Body of pancreas (tissue), 4 donors: Measurements from ENCODE around the gene MGAT5.

Experiments
- CTCF ChIP-seq, 7 experiments: fragments of 450-650 bp in 4 of 7; fragments of 200-600 bp in 3 of 7; sonication (generic) in 3 of 7; IDR thresholded peaks; one replicate each; pipeline ENCODE4 v1.5.1; 2016 to 2019; ENCODE audit warnings: antibody characterized with exemption in 7 of 7
- POLR2A ChIP-seq, 3 donors: fragments of 450-650 bp; IDR thresholded peaks; one replicate each; pipeline ENCODE4 v1.6.1; 2016; ENCODE audit warnings: antibody characterized with exemption in 3 of 3, mild to moderate bottlenecking in 2 of 3

- TF ChIP-seq POLR2A (IDR thresholded peaks at IDR 0.05) (no peak), CTCF (IDR thresholded peaks at IDR 0.05) (no peak)
These were observed 103.9 kb downstream of the MGAT5 start for GRCh38 chr2:134357814-134358213.
